HG03045 (cell line): Measurements from ENCODE around the gene MAPK1.

Source experiments
- ATAC-seq: cut with Tn5 transposase; IDR thresholded peaks from one replicate; pipeline ENCODE4 v1.9.1; 2021; ENCODE audit warnings: mild to moderate bottlenecking, moderate library complexity; ENCODE audit not compliant: unreplicated experiment

Gene MAPK1

GRCh38 chr22:21709688-21710087 lies 157.8 kb downstream of the MAPK1 start:
- ATAC-seq: no peak

DNA sequence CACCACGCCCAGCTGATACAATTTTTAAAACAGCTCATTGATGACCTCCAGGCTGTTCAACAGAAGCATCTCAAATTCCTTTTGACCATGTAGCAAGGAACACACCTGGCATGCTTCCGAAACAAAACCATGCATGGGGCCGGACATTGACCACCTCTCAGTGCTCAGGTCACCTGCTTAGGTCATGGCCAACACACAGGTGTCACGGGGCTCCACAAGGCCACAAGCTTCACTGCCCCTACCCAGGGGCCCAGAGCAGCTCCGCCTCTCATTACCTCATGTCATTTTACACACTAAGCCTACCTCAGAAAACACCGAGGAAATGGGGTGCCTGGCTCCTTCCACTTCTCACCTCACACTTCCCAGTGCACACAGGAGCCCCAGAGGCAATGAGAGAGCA lies 158.5 kb downstream of the MAPK1 start:
- ATAC-seq: no peak

DNA sequence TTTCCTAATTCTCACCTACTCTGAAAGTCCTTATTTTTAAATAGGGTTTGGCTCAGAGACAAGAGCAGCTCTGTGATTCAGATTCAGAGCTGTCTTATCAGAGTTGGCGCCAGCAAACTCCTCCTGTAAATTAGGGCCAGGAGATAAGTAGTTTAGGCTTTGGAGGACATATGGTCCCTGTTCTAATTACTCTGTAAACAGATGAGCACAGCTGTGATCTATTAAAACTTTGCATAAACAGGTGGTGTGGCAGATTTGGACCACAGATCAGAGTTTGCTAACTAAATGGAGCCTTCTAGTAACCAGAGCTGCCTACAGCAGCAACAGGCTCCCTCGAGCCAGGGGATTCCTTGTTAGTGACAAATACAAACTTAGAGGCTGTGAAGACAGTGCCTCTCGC lies 159.8 kb downstream of the MAPK1 start:
- no peak for ATAC-seq
